ENCODE measurements around the gene USP28. TPM values are rescaled to one million over a fixed set of nuclear protein-coding genes. Genes with fewer than 3 reads are reported as not detected.

USP28 gene
- total and polyA plus RNA-seq, 3 donors from 2014 or later: 23.2 to 39.9 (median 36.6) TPM

GRCh38 chr11:113760241-113760640 lies 115.1 kb downstream of the USP28 start:
- Histone ChIP-seq H3K4me3 (no peak overlapping the region), H3K4me1 (no peaks in the 10 kb centered on the region), H3K9me3 (no peaks in the 10 kb centered on the region), H3K27me3 (no peaks in the 10 kb centered on the region), H3K27ac (no peak overlapping the region), H3K36me3 (ENCODE audit: low read depth, missing control alignments) (no peaks in the 10 kb centered on the region)
- intact Hi-C loops (cut with DNase I; ENCODE audit: low total_unique reads): no loop called here
- 89 to 98% methylated on average over 3 of the region's 3 CpGs for WGBS, 2 donors
- TF ChIP-seq POLR2A (IDR thresholded peaks at IDR 0.05): no peak
- TF ChIP-seq CTCF (IDR thresholded peaks at IDR 0.05): no peak
- no peak for DNase-seq

- H3K4me3 ChIP-seq: no peak overlapping the region
- TF ChIP-seq CTCF (IDR thresholded peaks at IDR 0.05) (no peak), POLR2A (IDR thresholded peaks at IDR 0.05) (no peak)
- intact Hi-C loops (cut with DNase I; ENCODE audit: low total_unique reads): no loop called here
- no peaks in the 10 kb centered on the region for H3K27me3 ChIP-seq
- H3K27ac ChIP-seq: no peak overlapping the region
- WGBS, 2 donors: 98% methylated on average over 3 of the region's 3 CpGs
- H3K4me1 ChIP-seq: no peaks in the 10 kb centered on the region
- no peaks in the 10 kb centered on the region for H3K9me3 ChIP-seq
- no peaks in the 10 kb centered on the region for H3K36me3 ChIP-seq (ENCODE audit: low read depth, missing control alignments)
- no peak for DNase-seq
Measured at GRCh38 chr11:113752932-113753331, 122.4 kb downstream of the USP28 start.

Small RNA genes lying within 50 kb of the gene (small RNA-seq; reads per million reads assigned to genes)
- gene LRRC37A13P: 0 reads per million in 2 donors
- 0 reads per million in 2 donors for gene RNU6-1107P
- 0 reads per million in 2 donors for gene RPS29P19

Other genes with a start within 250 kb of the USP28 start
- 1 to 10 TPM; 1.5 to 2.2 TPM for gene TMPRSS5, start 169.3 kb downstream of the USP28 start, total RNA-seq
- gene TMPRSS5, start 169.3 kb downstream of the USP28 start, polyA plus RNA-seq (ENCODE audit: insufficient read depth, low read depth, low replicate concordance): 1.4 TPM
- gene ZW10, start 101.9 kb downstream of the USP28 start, total RNA-seq: 10 to 100 TPM; 19.0 to 29.6 TPM
- 30.5 TPM for gene ZW10, start 101.9 kb downstream of the USP28 start, polyA plus RNA-seq (ENCODE audit: insufficient read depth, low read depth, low replicate concordance)
- gene CLDN25, start 95.8 kb downstream of the USP28 start, total RNA-seq: not detected
- gene CLDN25, start 95.8 kb downstream of the USP28 start, polyA plus RNA-seq (ENCODE audit: insufficient read depth, low read depth, low replicate concordance): not detected
- 1 to 10 TPM; 1.7 to 2.9 TPM for gene HTR3B, start 29.2 kb upstream of the USP28 start, total RNA-seq
- 1.1 TPM for gene HTR3B, start 29.2 kb upstream of the USP28 start, polyA plus RNA-seq (ENCODE audit: insufficient read depth, low read depth, low replicate concordance)
- under 1 TPM; 0.39 to 0.81 TPM for gene HTR3A, start 99.5 kb upstream of the USP28 start, total RNA-seq
- gene HTR3A, start 99.5 kb upstream of the USP28 start, polyA plus RNA-seq (ENCODE audit: insufficient read depth, low read depth, low replicate concordance): 0.29 TPM
- gene ZBTB16, start 184.1 kb upstream of the USP28 start, total RNA-seq: 10 to 100 TPM; 51.5 to 88.5 TPM
- 11.4 TPM for gene ZBTB16, start 184.1 kb upstream of the USP28 start, polyA plus RNA-seq (ENCODE audit: insufficient read depth, low read depth, low replicate concordance)